ENCODE results near the gene NR2E1.

The NR2E1 gene

DNA sequence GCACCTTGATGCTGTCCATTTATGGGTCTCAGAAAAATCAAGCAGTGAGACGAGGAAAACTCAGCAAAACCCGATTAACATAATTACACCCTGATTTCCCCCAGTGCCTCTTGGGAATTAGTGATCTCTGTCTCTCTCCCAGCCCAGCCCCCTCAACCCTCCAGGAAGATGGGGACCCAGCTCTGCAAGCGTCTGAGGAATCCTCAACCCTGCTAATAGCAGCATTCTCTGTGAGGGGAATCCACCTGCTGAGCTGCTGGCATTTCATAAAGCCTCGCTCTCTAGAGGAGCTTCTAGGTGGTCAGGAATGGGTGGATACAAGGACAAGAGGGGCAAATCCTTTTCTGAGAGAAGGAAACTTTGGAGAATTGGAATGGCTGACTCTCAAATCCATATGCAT lies 13.9 kb downstream of the NR2E1 start:
- CTCF ChIA-PET = interaction anchor here (0.6 to 0.7 kb wide), 2 partner anchors 79 to 184 kb away, joined by 4 to 5 read pairs; no protein-coding TSS in a partner anchor
- POLR2A ChIA-PET = no interaction called here

DNA sequence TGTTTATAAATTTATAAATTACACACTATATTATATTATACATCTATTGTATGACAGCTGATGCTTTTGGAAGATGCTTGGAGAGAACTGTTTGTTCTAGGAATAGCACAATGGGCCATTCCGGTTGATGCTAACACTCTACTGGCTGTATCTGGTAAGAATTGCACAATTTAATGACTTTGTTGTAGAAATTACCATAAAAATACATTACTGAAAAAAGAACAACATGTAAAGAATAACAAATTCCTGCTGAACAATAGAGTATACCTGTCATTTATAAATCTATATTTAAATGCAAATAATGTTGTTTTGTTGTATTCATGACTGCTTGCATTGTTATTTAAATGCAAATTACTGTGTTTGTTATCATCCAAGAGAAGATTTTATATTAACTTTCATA lies 14.4 kb downstream of the NR2E1 start:
- H3K36me3 ChIP-seq (ENCODE audit: control insufficient read depth in 2 of 2, insufficient read depth in 1 of 2, low read length in 2 of 2) = no peaks in the 10 kb centered on the region; a peak in 1 of 3 replicates
- no peak for TF ChIP-seq ZNF335 (tag by site-specific recombination; conservative IDR thresholded peaks at IDR 0.05)
- TF ChIP-seq, protein P1, sequence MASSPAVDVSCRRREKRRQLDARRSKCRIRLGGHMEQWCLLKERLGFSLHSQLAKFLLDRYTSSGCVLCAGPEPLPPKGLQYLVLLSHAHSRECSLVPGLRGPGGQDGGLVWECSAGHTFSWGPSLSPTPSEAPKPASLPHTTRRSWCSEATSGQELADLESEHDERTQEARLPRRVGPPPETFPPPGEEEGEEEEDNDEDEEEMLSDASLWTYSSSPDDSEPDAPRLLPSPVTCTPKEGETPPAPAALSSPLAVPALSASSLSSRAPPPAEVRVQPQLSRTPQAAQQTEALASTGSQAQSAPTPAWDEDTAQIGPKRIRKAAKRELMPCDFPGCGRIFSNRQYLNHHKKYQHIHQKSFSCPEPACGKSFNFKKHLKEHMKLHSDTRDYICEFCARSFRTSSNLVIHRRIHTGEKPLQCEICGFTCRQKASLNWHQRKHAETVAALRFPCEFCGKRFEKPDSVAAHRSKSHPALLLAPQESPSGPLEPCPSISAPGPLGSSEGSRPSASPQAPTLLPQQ (tag by site-specific recombination; IDR thresholded peaks at IDR 0.05) = no peak
- no peak for TF ChIP-seq ZSCAN16 (tag by site-specific recombination; IDR thresholded peaks at IDR 0.05)
- no peak for TF ChIP-seq ZNF354C (tag by site-specific recombination; IDR thresholded peaks at IDR 0.05; ENCODE audit: borderline replicate concordance, low read depth)
- TF ChIP-seq, protein P2, sequence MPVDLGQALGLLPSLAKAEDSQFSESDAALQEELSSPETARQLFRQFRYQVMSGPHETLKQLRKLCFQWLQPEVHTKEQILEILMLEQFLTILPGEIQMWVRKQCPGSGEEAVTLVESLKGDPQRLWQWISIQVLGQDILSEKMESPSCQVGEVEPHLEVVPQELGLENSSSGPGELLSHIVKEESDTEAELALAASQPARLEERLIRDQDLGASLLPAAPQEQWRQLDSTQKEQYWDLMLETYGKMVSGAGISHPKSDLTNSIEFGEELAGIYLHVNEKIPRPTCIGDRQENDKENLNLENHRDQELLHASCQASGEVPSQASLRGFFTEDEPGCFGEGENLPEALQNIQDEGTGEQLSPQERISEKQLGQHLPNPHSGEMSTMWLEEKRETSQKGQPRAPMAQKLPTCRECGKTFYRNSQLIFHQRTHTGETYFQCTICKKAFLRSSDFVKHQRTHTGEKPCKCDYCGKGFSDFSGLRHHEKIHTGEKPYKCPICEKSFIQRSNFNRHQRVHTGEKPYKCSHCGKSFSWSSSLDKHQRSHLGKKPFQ (tag by site-specific recombination; IDR thresholded peaks at IDR 0.05) = no peak
- no peak for TF ChIP-seq ZNF184 (tag by site-specific recombination; IDR thresholded peaks at IDR 0.05)
- TF ChIP-seq SCRT1 (tag by site-specific recombination; IDR thresholded peaks at IDR 0.05; ENCODE audit: borderline replicate concordance) = no peak
- TF ChIP-seq YY2 (tag by site-specific recombination; IDR thresholded peaks at IDR 0.05) = no peak
- TF ChIP-seq ZNF140 (tag by site-specific recombination; IDR thresholded peaks at IDR 0.05) = no peak
- no peak for TF ChIP-seq ZNF664 (tag by site-specific recombination; IDR thresholded peaks at IDR 0.05)
- TF ChIP-seq, protein P3, sequence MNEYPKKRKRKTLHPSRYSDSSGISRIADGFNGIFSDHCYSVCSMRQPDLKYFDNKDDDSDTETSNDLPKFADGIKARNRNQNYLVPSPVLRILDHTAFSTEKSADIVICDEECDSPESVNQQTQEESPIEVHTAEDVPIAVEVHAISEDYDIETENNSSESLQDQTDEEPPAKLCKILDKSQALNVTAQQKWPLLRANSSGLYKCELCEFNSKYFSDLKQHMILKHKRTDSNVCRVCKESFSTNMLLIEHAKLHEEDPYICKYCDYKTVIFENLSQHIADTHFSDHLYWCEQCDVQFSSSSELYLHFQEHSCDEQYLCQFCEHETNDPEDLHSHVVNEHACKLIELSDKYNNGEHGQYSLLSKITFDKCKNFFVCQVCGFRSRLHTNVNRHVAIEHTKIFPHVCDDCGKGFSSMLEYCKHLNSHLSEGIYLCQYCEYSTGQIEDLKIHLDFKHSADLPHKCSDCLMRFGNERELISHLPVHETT (tag by site-specific recombination; IDR thresholded peaks at IDR 0.05) = no peak
- no peak for TF ChIP-seq ZNF610 (tag by site-specific recombination; IDR thresholded peaks at IDR 0.05; ENCODE audit: borderline replicate concordance)
- POLR2A ChIA-PET = no interaction called here
- no peaks in the 10 kb centered on the region for H3K9me3 ChIP-seq (ENCODE audit: control insufficient read depth, insufficient read depth, low read depth, low read length)
- H3K4me3 ChIP-seq (ENCODE audit: low read depth, low read length) = no peak overlapping the region
- no peak overlapping the region for H3K27ac ChIP-seq (ENCODE audit: extremely low read depth, low read depth, low read length)
- CTCF ChIA-PET = interaction anchor here (0.6 to 0.7 kb wide), 2 partner anchors 78 to 184 kb away, joined by 4 to 5 read pairs; no protein-coding TSS in a partner anchor
- H3K4me1 ChIP-seq (ENCODE audit: control insufficient read depth, insufficient read depth, low read length) = no peaks in the 10 kb centered on the region

More for the DNA sequence above, 13.9 kb downstream of the NR2E1 start:
- Histone ChIP-seq H3K36me3 (ENCODE audit: control insufficient read depth in 2 of 2, insufficient read depth in 1 of 2, low read length in 2 of 2) (no peaks in the 10 kb centered on the region; a peak in 1 of 3 replicates), H3K4me3 (ENCODE audit: low read depth, low read length) (no peak overlapping the region), H3K9me3 (ENCODE audit: control insufficient read depth, insufficient read depth, low read depth, low read length) (no peaks in the 10 kb centered on the region), H3K4me1 (ENCODE audit: control insufficient read depth, insufficient read depth, low read length) (no peaks in the 10 kb centered on the region), H3K27ac (ENCODE audit: extremely low read depth, low read depth, low read length) (no peak overlapping the region)
- TF ChIP-seq GLIS1 (tag by site-specific recombination; IDR thresholded peaks at IDR 0.05) = no peak
- no peak for TF ChIP-seq ZNF391 (tag by site-specific recombination; IDR thresholded peaks at IDR 0.05; ENCODE audit: borderline replicate concordance, low read depth)
- no peak for TF ChIP-seq ZNF26 (tag by site-specific recombination; IDR thresholded peaks at IDR 0.05)
- TF ChIP-seq GFI1B (tag by site-specific recombination; IDR thresholded peaks at IDR 0.05) = no peak
- no peak for TF ChIP-seq ZSCAN16 (tag by site-specific recombination; IDR thresholded peaks at IDR 0.05)
- TF ChIP-seq, protein P4, sequence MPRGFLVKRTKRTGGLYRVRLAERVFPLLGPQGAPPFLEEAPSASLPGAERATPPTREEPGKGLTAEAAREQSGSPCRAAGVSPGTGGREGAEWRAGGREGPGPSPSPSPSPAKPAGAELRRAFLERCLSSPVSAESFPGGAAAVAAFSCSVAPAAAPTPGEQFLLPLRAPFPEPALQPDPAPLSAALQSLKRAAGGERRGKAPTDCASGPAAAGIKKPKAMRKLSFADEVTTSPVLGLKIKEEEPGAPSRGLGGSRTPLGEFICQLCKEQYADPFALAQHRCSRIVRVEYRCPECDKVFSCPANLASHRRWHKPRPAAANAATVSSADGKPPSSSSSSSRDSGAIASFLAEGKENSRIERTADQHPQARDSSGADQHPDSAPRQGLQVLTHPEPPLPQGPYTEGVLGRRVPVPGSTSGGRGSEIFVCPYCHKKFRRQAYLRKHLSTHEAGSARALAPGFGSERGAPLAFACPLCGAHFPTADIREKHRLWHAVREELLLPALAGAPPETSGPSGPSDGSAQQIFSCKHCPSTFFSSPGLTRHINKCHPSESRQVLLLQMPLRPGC (tag by site-specific recombination; IDR thresholded peaks at IDR 0.05) = no peak

All from HEK293 (cell line).